HEK293 (cell line): ENCODE data around the gene TUBG2.

Experiments used
- FEZF1 ChIP-seq: fragments of 450-650 bp; formaldehyde crosslinking; IDR thresholded peaks from 2 replicates; pipeline ENCODE4 v1.5.1; 2016; ENCODE audit warnings: missing biosample characterization, missing genetic modification characterization
- HOXC10 ChIP-seq: sonication (generic); formaldehyde crosslinking; IDR thresholded peaks from 2 replicates; pipeline ENCODE4 v1.8.1; 2023; ENCODE audit warnings: mild to moderate bottlenecking, missing genetic modification reagents
- KLF8 ChIP-seq: fragments of 450-650 bp; formaldehyde crosslinking; IDR thresholded peaks from 2 replicates; pipeline ENCODE4 v1.5.1; 2016; ENCODE audit warnings: missing biosample characterization, missing genetic modification characterization
- SP3 ChIP-seq: fragments of 450-650 bp; formaldehyde crosslinking; IDR thresholded peaks from 2 replicates; pipeline ENCODE4 v1.5.1; 2016; ENCODE audit warnings: missing biosample characterization, missing genetic modification characterization
- ZBTB48 ChIP-seq: fragments of 450-650 bp; formaldehyde crosslinking; IDR thresholded peaks from 2 replicates; pipeline ENCODE4 v1.5.1; 2016; ENCODE audit warnings: missing biosample characterization, missing genetic modification characterization
- ZFHX2 ChIP-seq: fragments of 450-650 bp; formaldehyde crosslinking; conservative IDR thresholded peaks from 2 replicates; pipeline ENCODE4 v1.5.1; 2016; ENCODE audit warnings: missing biosample characterization, missing genetic modification characterization
- ZNF132 ChIP-seq: fragments of 450-650 bp; formaldehyde crosslinking; IDR thresholded peaks from 2 replicates; pipeline ENCODE4 v1.5.1; 2017; ENCODE audit warnings: missing biosample characterization, missing genetic modification characterization, borderline replicate concordance
- ZNF146 ChIP-seq: fragments of 450-650 bp; formaldehyde crosslinking; IDR thresholded peaks from 2 replicates; pipeline ENCODE4 v1.5.1; 2016; ENCODE audit warnings: missing biosample characterization, missing genetic modification characterization
- ZNF175 ChIP-seq: fragments of 450-650 bp; formaldehyde crosslinking; IDR thresholded peaks from 2 replicates; pipeline ENCODE4 v1.5.1; 2016; ENCODE audit warnings: missing biosample characterization, missing genetic modification characterization
- ZNF19 ChIP-seq: fragments of 450-650 bp; formaldehyde crosslinking; IDR thresholded peaks from 2 replicates; pipeline ENCODE4; 2016; ENCODE audit warnings: missing biosample characterization, missing genetic modification characterization, low read depth
- ZNF248 ChIP-seq: fragments of 450-650 bp; formaldehyde crosslinking; IDR thresholded peaks from 2 replicates; pipeline ENCODE4 v1.5.1; 2017; ENCODE audit warnings: missing biosample characterization, missing genetic modification characterization
- ZNF335 ChIP-seq: fragments of 450-650 bp; formaldehyde crosslinking; conservative IDR thresholded peaks from 2 replicates; pipeline ENCODE4 v1.5.1; 2016; ENCODE audit warnings: missing biosample characterization, missing genetic modification characterization
- ZNF341 ChIP-seq: fragments of 450-650 bp; formaldehyde crosslinking; IDR thresholded peaks from 2 replicates; pipeline ENCODE4; 2016; ENCODE audit warnings: low read depth, missing biosample characterization, missing genetic modification characterization
- ZNF37A ChIP-seq: fragments of 450-650 bp; IDR thresholded peaks from 2 replicates; pipeline ENCODE4 v1.5.1; 2018; ENCODE audit warnings: missing biosample characterization, missing genetic modification characterization
- ZNF391 ChIP-seq: fragments of 450-650 bp; formaldehyde crosslinking; IDR thresholded peaks from 2 replicates; pipeline ENCODE4 v1.5.1; 2016; ENCODE audit warnings: low read depth, missing biosample characterization, missing genetic modification characterization, borderline replicate concordance
- ZNF416 ChIP-seq: fragments of 450-650 bp; formaldehyde crosslinking; IDR thresholded peaks from 2 replicates; pipeline ENCODE4 v1.5.1; 2016; ENCODE audit warnings: missing biosample characterization, missing genetic modification characterization
- ZNF423 ChIP-seq: fragments of 450-650 bp; formaldehyde crosslinking; IDR thresholded peaks from 2 replicates; pipeline ENCODE4 v1.5.1; 2016; ENCODE audit warnings: missing biosample characterization, missing genetic modification characterization
- ZNF473 ChIP-seq: fragments of 450-650 bp; formaldehyde crosslinking; IDR thresholded peaks from 2 replicates; pipeline ENCODE4 v1.5.1; 2017; ENCODE audit warnings: missing biosample characterization, missing genetic modification characterization
- ZNF501 ChIP-seq: fragments of 450-650 bp; formaldehyde crosslinking; IDR thresholded peaks from 2 replicates; pipeline ENCODE4 v1.5.1; 2016; ENCODE audit warnings: missing biosample characterization, missing genetic modification characterization
- ZNF544 ChIP-seq: fragments of 450-650 bp; formaldehyde crosslinking; IDR thresholded peaks from 2 replicates; pipeline ENCODE4 v1.5.0; 2017; ENCODE audit warnings: missing biosample characterization, missing genetic modification characterization
- ZNF610 ChIP-seq: fragments of 450-650 bp; formaldehyde crosslinking; IDR thresholded peaks from 2 replicates; pipeline ENCODE4 v1.5.1; 2016; ENCODE audit warnings: missing biosample characterization, missing genetic modification characterization, borderline replicate concordance
- ZNF658 ChIP-seq: fragments of 450-650 bp; formaldehyde crosslinking; IDR thresholded peaks from 2 replicates; pipeline ENCODE4; 2016; ENCODE audit warnings: missing biosample characterization, missing genetic modification characterization
- ZNF660 ChIP-seq: fragments of 450-650 bp; IDR thresholded peaks from 2 replicates; pipeline ENCODE4 v1.5.1; 2018; ENCODE audit warnings: missing biosample characterization, mild to moderate bottlenecking, missing genetic modification characterization
- ZNF776 ChIP-seq: fragments of 450-650 bp; formaldehyde crosslinking; IDR thresholded peaks from 2 replicates; pipeline ENCODE4 v1.5.0; 2017; ENCODE audit warnings: missing biosample characterization, missing genetic modification characterization, borderline replicate concordance
- ZNF777 ChIP-seq: fragments of 450-650 bp; formaldehyde crosslinking; IDR thresholded peaks from 2 replicates; pipeline ENCODE4 v1.5.1; 2017; ENCODE audit warnings: missing biosample characterization, missing genetic modification characterization, borderline replicate concordance
- ZNF785 ChIP-seq: fragments of 450-650 bp; formaldehyde crosslinking; IDR thresholded peaks from 2 replicates; pipeline ENCODE4 v1.5.1; 2016; ENCODE audit warnings: missing biosample characterization, missing genetic modification characterization
- ZNF830 ChIP-seq: fragments of 450-650 bp; IDR thresholded peaks from 2 replicates; pipeline ENCODE4 v1.5.0; 2018; ENCODE audit warnings: missing biosample characterization, missing genetic modification characterization, low read depth, mild to moderate bottlenecking, moderate library complexity
- ZNF843 ChIP-seq: fragments of 450-650 bp; formaldehyde crosslinking; IDR thresholded peaks from 2 replicates; pipeline ENCODE4 v1.5.1; 2016; ENCODE audit warnings: missing biosample characterization, missing genetic modification characterization
- TF ChIP-seq, protein P1 (sequence below): fragments of 450-650 bp; IDR thresholded peaks from 2 replicates; pipeline ENCODE4 v1.5.1; 2018; ENCODE audit warnings: missing biosample characterization, missing genetic modification characterization
- TF ChIP-seq, protein P2 (sequence below): fragments of 450-650 bp; formaldehyde crosslinking; IDR thresholded peaks from 2 replicates; pipeline ENCODE4 v1.5.1; 2016; ENCODE audit warnings: missing biosample characterization, missing genetic modification characterization
- TF ChIP-seq, protein P3 (sequence below): fragments of 450-650 bp; formaldehyde crosslinking; IDR thresholded peaks from 2 replicates; pipeline ENCODE4 v1.5.1; 2016; ENCODE audit warnings: missing biosample characterization, missing genetic modification characterization, low read depth
- TF ChIP-seq, protein P4 (sequence below): fragments of 450-650 bp; formaldehyde crosslinking; IDR thresholded peaks from 2 replicates; pipeline ENCODE4 v1.5.1; 2016; ENCODE audit warnings: missing biosample characterization, missing genetic modification characterization
- TF ChIP-seq, protein P5 (sequence below): fragments of 450-650 bp; formaldehyde crosslinking; IDR thresholded peaks from 2 replicates; pipeline ENCODE4 v1.5.1; 2016; ENCODE audit warnings: missing biosample characterization, missing genetic modification characterization

Gene TUBG2

DNA sequence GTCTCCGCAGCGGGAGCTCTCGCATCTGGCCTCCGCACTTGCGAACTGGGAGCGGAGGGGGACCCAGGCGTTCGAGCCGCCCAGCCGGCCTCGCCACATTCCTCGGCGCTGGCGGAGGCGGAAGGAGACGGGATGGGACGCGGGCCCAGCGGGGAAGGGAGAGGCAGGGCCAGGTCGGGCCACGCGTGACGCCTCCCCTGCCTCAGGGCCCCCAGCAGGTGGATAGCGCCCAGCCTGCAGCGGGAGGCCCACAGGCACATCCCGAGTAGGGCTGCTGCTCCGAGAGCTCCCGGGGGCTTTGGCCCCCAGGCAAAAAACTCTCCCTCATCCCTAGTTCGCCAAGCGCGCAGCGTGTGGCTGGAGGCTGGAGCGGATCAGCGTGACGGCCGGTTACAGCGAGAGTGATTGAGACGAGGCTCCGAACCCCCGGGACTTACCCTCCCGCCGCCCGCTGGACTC, 16.9 kb downstream of the TUBG2 start (continued):
- TF ChIP-seq, protein P1, sequence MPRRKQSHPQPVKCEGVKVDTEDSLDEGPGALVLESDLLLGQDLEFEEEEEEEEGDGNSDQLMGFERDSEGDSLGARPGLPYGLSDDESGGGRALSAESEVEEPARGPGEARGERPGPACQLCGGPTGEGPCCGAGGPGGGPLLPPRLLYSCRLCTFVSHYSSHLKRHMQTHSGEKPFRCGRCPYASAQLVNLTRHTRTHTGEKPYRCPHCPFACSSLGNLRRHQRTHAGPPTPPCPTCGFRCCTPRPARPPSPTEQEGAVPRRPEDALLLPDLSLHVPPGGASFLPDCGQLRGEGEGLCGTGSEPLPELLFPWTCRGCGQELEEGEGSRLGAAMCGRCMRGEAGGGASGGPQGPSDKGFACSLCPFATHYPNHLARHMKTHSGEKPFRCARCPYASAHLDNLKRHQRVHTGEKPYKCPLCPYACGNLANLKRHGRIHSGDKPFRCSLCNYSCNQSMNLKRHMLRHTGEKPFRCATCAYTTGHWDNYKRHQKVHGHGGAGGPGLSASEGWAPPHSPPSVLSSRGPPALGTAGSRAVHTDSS (tag by site-specific recombination) = no peak
- TF ChIP-seq, protein P2, sequence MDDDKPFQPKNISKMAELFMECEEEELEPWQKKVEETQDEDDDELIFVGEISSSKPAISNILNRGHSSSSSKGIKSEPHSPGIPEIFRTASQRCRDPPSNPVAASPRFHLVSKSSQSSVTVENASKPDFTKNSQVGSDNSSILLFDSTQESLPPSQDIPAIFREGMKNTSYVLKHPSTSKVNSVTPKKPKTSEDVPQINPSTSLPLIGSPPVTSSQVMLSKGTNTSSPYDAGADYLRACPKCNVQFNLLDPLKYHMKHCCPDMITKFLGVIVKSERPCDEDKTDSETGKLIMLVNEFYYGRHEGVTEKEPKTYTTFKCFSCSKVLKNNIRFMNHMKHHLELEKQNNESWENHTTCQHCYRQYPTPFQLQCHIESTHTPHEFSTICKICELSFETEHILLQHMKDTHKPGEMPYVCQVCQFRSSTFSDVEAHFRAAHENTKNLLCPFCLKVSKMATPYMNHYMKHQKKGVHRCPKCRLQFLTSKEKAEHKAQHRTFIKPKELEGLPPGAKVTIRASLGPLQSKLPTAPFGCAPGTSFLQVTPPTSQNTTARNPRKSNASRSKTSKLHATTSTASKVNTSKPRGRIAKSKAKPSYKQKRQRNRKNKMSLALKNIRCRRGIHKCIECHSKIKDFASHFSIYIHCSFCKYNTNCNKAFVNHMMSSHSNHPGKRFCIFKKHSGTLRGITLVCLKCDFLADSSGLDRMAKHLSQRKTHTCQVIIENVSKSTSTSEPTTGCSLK = no peak
- TF ChIP-seq ZNF660 (no peak), FEZF1 (tag by site-specific recombination) (no peak), ZNF423 (tag by site-specific recombination) (no peak), ZNF658 (tag by site-specific recombination) (no peak), ZNF335 (tag by site-specific recombination) (no peak), ZBTB48 (tag by site-specific recombination) (no peak), ZNF37A (no peak), ZNF610 (tag by site-specific recombination) (no peak), ZFHX2 (no peak), ZNF391 (tag by site-specific recombination) (no peak), ZNF776 (tag by site-specific recombination) (no peak), ZNF830 (no peak), ZNF146 (no peak), ZNF473 (no peak), ZNF843 (tag by site-specific recombination) (no peak), ZNF777 (tag by site-specific recombination) (no peak), ZNF416 (tag by site-specific recombination) (no peak), ZNF175 (tag by site-specific recombination) (no peak), ZNF341 (tag by site-specific recombination) (no peak), ZNF501 (tag by site-specific recombination) (no peak), ZNF132 (tag by site-specific recombination) (no peak), ZNF785 (tag by site-specific recombination) (no peak), KLF8 (tag by site-specific recombination) (peak; percentile 43; the same call in 1 of the 2 replicates), ZNF544 (tag by site-specific recombination) (no peak), SP3 (no peak), ZNF248 (tag by site-specific recombination) (no peak), ZNF19 (tag by site-specific recombination) (no peak), HOXC10 (CRISPR knock-in tag) (no peak)
- TF ChIP-seq, protein P3, sequence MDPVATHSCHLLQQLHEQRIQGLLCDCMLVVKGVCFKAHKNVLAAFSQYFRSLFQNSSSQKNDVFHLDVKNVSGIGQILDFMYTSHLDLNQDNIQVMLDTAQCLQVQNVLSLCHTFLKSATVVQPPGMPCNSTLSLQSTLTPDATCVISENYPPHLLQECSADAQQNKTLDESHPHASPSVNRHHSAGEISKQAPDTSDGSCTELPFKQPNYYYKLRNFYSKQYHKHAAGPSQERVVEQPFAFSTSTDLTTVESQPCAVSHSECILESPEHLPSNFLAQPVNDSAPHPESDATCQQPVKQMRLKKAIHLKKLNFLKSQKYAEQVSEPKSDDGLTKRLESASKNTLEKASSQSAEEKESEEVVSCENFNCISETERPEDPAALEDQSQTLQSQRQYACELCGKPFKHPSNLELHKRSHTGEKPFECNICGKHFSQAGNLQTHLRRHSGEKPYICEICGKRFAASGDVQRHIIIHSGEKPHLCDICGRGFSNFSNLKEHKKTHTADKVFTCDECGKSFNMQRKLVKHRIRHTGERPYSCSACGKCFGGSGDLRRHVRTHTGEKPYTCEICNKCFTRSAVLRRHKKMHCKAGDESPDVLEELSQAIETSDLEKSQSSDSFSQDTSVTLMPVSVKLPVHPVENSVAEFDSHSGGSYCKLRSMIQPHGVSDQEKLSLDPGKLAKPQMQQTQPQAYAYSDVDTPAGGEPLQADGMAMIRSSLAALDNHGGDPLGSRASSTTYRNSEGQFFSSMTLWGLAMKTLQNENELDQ (tag by site-specific recombination) = no peak
- TF ChIP-seq, protein P4, sequence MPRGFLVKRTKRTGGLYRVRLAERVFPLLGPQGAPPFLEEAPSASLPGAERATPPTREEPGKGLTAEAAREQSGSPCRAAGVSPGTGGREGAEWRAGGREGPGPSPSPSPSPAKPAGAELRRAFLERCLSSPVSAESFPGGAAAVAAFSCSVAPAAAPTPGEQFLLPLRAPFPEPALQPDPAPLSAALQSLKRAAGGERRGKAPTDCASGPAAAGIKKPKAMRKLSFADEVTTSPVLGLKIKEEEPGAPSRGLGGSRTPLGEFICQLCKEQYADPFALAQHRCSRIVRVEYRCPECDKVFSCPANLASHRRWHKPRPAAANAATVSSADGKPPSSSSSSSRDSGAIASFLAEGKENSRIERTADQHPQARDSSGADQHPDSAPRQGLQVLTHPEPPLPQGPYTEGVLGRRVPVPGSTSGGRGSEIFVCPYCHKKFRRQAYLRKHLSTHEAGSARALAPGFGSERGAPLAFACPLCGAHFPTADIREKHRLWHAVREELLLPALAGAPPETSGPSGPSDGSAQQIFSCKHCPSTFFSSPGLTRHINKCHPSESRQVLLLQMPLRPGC (tag by site-specific recombination) = 0 out of 2 replicates have a peak, but pooled peaks have one; percentile 16
- TF ChIP-seq, protein P5, sequence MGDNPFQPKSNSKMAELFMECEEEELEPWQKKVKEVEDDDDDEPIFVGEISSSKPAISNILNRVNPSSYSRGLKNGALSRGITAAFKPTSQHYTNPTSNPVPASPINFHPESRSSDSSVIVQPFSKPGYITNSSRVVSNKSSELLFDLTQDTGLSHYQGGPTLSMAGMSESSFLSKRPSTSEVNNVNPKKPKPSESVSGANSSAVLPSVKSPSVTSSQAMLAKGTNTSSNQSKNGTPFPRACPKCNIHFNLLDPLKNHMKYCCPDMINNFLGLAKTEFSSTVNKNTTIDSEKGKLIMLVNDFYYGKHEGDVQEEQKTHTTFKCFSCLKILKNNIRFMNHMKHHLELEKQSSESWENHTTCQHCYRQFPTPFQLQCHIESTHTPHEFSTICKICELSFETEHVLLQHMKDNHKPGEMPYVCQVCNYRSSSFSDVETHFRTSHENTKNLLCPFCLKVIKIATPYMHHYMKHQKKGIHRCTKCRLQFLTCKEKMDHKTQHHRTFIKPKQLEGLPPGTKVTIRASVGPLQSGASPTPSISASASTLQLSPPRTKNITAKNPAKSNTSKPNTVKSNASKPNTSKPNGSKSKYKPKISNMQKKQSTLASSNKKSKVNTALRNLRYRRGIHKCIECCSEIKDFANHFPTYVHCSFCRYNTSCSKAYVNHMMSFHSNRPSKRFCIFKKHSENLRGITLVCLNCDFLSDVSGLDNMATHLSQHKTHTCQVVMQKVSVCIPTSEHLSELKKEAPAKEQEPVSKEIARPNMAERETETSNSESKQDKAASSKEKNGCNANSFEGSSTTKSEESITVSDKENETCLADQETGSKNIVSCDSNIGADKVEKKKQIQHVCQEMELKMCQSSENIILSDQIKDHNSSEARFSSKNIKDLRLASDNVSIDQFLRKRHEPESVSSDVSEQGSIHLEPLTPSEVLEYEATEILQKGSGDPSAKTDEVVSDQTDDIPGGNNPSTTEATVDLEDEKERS (tag by site-specific recombination) = no peak
